ENCODE measurements around the gene OR2W3.

The OR2W3 gene

DNA sequence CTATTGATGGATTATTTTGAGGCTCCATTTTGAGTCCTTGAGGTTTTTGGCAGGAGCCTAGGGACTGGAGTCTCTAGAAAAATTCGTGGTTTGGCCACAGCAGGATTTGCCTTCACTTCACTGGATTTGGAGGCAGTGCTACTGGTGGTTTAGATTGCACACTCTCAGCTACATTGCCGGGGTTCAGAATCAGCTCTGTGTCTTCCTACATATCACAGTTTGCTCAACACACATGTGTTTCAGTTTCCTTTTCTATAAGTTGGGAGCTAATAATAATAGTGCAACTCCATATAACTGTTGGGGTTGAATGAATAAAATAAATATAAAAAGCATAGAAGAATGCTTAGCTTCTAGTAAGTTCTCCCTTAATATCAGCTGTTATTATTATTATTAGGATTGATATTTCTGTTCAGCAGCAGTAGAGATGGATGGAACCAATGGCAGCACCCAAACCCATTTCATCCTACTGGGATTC, at the start of gene OR2W3:
Gene OR2W3 (plus strand): TSS at position 425 of the 475 bp plus-strand sequence. CDS start 0 bp downstream, at position 425.
- no peak for DNase-seq

DNA sequence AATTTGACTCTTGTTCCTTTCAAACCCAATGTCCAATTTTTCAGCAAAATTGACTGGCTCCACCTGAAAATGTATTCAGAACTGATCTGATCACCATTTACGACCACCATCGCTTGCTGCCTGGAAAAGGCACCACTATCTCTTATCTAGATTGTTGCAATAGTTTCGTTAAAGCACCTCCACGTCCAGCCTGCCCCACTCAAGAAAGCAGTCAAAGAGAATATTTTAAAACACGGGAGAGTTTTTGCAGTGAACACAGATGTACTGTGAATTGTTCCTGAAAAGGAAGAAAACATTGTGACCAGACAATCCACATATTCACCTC, 49.7 kb upstream of the OR2W3 start:
- DNase-seq: no peak

DNA sequence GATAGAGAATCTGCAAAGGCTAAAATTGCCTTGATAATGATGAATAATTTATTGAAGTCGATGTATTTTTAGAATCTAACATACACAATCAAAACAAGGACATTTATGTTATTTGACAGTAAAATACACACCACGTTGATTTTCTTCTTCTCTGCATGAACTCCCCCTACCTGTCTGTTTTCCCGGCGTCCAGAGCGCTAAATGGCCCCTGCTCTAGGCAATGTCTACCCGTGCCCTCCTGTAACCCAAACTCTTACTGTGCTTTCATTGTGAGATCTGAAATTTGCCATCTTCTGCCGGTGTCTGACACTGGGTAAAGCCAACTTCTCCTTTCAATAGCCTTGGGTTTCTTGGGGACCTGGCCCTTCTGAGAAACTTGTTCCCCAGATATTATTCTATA, 47.0 kb upstream of the OR2W3 start:
- no peak for DNase-seq

- DNase-seq: no peak
Observed at GRCh38 chr1:247849616-247850015, 45.8 kb upstream of the OR2W3 start.

- no peak for DNase-seq
Observed at GRCh38 chr1:247854899-247855545, 40.4 kb upstream of the OR2W3 start.

DNA sequence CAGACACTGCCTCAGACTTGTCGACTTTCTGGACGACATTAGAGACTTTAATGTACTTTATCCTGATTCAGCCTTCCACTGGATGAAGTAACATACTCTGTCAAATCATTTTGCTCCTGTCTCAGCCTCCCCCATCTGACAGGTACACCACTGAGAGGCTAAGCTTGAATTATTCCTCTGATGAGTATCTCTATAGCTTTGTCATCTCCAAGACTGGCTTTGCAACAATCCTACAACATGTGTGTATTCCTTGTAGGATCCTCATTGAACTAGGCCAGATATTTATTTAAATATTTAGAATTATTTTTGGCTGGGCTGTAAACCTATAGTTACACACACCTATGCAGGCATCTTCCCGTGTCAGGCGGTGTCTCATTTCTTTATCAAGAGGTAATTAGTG, 39.5 kb upstream of the OR2W3 start:
- no peak for DNase-seq

- peak in 1 of 4 experiments; percentile 13 for DNase-seq
Observed at GRCh38 chr1:247857069-247857984, 38.1 kb upstream of the OR2W3 start, which contains the start of gene TRIM58. Gene TRIM58, plus strand, starts transcription at chr1:247857187. Its CDS starts 60 bp downstream, at chr1:247857247.

- no peak for DNase-seq
Observed at GRCh38 chr1:247857985-247858619, 37.3 kb upstream of the OR2W3 start.

- no peak for DNase-seq
Observed at GRCh38 chr1:247862756-247863155, 32.6 kb upstream of the OR2W3 start.

DNA sequence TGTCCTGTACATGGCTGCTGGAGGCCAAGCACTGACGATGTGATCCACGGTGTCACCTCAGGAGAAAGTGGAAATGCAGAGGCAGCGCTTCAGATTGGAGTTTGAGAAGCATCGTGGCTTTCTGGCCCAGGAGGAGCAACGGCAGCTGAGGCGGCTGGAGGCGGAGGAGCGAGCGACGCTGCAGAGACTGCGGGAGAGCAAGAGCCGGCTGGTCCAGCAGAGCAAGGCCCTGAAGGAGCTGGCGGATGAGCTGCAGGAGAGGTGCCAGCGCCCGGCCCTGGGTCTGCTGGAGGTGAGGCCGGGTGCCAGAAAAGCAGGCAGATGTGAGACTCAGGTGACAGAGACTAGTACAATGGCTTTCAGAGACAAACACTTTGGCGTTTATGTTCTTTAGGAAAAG, 30.7 kb upstream of the OR2W3 start:
- no peak for DNase-seq

GRCh38 chr1:247865416-247865815, 30.0 kb upstream of the OR2W3 start:
- no peak for DNase-seq

- no peak for DNase-seq
Observed at GRCh38 chr1:247883346-247883745, 12.0 kb upstream of the OR2W3 start.

DNA sequence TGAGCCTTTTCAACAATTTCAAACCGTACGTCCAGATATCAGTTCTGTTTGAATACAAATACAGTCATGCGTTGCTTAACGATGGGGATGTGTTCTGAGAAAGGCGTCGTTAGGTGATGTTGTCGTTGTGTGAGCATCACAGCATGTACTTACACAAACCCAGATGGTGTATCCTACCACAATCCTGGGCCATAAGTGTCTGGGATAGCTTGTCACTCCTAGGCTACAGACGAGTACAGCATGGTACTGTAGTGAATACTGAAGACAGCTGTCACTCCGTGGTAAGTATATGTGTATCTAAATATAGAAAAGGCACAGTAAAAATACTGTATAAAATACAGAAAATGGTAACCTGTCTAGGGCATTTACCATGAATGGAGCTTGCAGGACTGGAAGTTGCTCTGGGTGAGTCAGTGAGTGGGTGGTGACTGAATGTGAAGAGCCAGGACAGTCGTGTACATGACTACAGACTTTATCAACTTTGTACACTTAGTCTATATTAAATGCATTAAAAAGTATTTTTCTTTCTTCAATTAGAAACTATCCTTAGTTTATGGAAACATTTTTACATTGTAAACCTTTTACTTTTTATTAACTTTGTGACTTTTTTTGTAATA, 10.5 kb upstream of the OR2W3 start:
- no peak for DNase-seq

- no peak for DNase-seq
Observed at GRCh38 chr1:247895976-247896375, 589 bp downstream of the OR2W3 start.

DNA sequence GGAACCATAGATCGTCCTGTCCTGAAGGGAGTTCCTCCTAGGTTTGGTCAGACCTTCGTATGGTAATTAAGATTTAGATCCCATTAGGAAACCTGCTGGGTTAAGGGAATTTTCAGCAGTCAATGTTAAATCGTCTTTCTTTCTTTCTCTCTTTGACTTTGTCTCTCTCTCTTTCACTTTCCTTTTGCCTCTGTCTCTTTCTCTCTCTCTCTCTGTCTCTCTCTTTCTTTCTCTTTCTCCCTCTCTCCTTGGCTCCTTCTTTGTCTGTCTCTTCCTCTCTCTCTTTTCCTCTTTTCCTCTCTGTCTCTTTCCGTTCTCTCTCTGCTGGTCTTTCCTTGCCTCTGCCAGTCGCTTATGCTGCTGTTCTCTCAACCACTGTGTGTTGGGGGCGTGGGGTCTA, 8.7 kb downstream of the OR2W3 start:
- no peak for DNase-seq

GRCh38 chr1:247905181-247905580, 9.8 kb downstream of the OR2W3 start:
- no peak for DNase-seq

- DNase-seq: no peak
Observed at GRCh38 chr1:247905910-247906503, 10.6 kb downstream of the OR2W3 start.

- no peak for DNase-seq
Observed at GRCh38 chr1:247906504-247907047, 11.2 kb downstream of the OR2W3 start.

DNA sequence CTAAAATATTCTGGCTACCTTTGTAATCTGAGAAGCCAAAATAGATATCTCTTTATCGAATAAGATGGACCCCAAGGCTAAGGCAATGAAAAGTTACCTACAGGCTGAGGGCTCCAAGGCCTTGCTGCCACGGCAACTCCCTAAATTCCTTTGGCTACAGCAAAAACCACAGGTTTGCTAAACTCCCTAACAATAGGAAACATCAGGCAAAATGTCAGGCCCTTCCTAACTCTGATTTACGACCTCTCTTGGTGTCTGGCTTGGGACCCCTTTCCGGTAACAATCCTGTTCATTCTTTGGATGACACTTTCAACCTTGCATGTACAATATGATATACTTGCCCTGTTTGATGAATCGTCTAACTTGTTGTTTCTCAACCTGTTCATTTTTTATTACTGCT, 13.4 kb downstream of the OR2W3 start:
- DNase-seq: no peak

- DNase-seq: no peak
Observed at GRCh38 chr1:247913786-247914185, 18.4 kb downstream of the OR2W3 start.

DNA sequence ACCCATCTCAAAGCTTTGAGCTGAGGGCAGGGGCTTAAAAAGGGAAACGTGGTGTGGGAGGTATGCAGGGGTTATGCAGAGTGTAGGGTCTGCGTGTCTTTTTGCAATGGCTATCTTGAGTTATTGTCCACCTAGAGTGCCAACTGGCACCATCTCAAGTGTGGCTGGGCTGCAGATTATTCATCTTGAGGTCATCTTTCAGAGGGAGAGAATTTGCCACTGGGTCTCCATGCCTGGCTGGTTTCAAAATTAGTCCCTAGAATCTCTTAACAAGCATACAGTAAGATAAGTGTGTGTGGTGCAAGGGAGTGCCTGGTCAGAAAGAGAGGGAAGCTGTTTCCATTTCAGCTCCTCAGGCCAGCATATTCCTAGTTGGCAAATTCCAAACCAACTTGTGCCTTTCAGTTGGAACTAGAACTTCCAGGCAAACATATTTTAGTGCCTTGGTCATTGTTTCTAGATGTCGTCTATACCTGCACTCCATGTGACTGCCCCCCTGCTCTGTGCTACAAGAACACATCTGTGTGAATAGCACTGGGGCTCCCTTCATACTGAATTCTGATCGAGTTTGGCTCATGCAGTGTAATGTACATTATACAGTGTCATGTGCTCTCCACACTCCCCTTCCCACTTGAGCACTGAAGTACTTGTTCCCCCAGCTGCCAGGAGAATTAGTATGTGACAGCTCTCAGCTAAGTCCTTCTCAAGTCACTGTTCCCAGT, 19.7 kb downstream of the OR2W3 start:
- DNase-seq: no peak

DNA sequence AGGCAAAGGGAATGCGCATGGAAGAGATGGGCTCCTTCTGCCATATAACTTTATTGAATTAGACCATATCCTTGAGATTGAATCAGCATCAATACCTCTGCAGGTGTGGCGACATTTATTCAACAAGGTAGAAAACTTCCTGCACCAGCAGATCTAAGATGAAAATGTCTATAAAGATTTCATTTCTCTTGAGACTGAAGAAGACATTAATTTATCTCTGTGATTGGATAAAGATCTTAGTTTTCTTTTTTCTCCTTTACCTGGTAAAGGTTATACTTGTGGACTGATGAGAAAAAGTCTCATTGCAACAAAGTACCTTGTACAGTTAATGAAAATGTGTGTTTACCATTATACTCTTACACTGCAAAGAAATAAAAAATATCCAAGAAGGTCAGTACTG, 24.6 kb downstream of the OR2W3 start, which contains the start of gene OR2T8:
Gene OR2T8 (plus strand): TSS at position 301 of the 400 bp plus-strand sequence. CDS start 766 bp downstream, outside the sequence.
- no peak for DNase-seq
